PC-9 (cell line): ENCODE measurements around the gene ZNF804A.

Experiments
- CTCF ChIP-seq: fragments of 200-600 bp; sonication (generic); conservative IDR thresholded peaks from 2 replicates; pipeline ENCODE4 v1.6.1; 2017; ENCODE audit warnings: mixed run types, antibody characterized with exemption, mild to moderate bottlenecking, moderate library complexity
- EZH2 ChIP-seq: fragments of 200-600 bp; sonication (generic); IDR thresholded peaks from 2 replicates; pipeline ENCODE4 v1.8.0; 2017; ENCODE audit warnings: antibody characterized with exemption, low read depth

DNA sequence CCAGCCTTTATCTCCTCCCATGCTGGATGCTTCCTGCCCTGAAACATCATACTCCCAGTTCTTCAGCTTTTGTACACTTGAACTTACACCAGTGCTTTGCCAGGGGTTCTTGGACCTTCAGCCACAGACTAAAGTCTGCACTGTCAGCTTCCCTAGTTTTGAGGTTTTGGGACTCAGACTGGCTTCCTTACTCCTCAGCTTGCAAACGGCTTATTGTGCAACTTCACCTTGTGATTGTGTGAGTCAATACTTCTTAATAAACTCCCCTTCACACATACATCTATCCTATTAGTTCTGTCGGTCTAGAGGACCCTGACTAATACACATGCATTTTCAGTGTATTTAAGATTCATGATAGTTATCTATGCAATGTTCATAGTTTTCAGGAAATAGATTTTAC lies 35.8 kb upstream of the ZNF804A start:
- TF ChIP-seq EZH2 (no peak), CTCF (no peak)
